ENCODE data around the gene ANTXRL.
"Not testable (repeated sequence)": the region's sequence is repeated elsewhere in the genome, so short reads cannot be mapped to it uniquely, and the experiment has no call there.

Gene ANTXRL

DNA sequence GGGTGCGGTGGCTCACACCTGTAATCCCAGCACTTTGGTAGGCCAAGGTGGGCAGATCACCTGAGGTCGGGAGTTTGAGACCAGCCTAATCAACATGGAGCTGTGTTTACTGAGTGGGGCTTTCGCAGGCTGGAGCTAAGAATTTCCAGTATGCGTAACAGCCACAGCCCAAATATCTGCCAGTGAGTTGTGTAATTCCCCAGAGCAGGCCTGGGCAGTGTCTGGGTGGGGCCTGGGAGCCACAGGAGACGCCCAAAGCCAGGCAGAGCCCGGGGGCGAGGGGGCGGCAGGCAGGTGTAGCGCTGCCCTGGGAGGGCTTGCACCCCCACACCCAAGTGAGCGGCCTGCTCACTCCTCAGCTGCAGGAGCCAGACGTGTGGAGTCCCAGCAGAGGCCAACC, 88.6 kb downstream of the ANTXRL start, which contains the start of gene ANXA8L1:
TSS of gene ANXA8L1 (plus strand) at position 371 of the 400 bp plus-strand sequence. CDS start 76 bp downstream, outside the sequence.
- not testable (repeated sequence) for DNase-seq

DNA sequence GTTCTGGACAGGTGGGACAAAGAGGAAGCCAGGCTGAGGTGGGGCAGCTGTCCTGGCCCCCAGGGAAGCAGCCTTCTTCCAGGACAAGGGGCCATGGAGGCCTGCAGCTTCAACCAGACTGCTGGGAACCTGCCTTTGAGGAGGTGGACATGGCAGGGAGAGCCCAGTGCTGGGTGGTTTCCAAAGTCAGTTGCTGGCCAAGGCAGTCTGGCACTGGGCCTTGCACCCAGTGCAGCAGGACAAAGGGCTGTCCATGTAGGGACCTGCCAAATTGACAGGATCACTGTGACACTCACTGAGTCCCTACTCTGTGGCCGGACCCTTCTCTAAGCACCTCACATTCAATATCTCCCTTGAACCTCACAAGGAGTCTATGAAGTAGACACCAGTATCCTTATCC, 90.2 kb downstream of the ANTXRL start:
- DNase-seq: not testable (repeated sequence)

DNA sequence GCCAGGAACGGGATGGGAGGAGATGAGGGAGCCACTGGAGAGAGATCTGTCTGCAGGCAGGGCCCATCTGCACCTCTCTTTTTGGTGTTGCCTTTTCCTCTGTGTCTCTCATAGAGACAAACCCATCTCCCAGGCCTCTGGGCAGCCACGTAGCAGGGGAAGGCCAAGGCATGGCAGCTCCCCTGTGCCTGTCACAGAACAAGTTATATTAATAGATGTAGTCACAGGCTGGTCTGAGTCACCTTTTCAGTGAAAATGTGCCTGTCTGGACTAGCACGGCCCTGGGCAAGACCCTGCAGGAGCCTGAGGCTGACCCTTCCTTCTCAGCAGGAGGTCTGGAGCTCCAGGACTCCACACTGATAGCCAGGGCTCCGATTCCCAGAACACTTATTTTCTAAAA, 90.9 kb downstream of the ANTXRL start:
- DNase-seq: not testable (repeated sequence)

DNA sequence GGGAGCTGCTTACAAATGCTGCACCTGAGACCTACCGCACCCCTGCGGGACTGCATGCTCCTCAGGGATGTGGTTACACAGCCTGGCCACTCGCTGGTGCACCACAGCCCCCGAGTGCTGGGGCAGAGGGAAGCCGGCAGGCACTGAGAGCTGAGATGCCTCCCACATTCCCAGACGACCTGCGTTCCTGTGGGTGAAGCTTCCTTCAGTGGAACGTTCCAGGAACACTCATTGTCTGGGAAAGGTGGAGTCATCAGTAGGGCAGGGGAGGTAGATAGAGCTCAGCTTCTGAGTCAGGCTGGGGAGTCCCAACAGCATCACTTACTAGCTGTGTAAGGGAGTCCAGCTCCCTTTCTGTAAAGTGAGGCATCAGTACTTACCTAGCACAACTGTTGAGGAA, 91.3 kb downstream of the ANTXRL start:
- not testable (repeated sequence) for DNase-seq

DNA sequence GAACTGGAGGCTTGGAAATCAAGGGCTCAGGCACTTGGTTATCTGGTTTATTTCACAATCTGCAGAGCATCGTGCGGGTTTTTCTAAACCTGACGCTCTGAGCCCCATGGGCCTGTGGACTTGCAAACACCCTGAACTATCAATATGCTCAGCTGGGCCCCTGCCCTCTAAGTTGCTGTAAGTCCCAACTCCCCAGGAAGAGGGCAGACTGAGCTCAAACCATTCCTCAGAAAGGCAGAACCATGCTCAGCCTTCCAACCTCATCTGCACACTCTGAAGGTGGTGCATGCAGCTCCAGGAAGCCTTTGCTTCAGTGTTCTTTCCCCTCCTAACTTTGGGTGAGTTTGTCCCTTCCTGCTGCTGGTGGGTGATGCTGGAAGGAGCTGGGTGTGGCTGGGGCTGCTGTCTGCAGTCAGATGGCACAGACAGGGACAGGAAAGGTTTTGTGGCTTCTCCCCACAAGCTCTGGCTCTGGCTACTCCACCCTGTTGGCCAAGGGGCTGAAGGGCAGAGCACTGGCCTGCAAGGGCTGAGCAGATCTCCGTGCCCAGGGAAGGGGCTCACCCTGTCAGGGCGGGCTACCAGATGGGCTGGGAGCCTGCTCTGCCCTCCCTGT, 92.5 kb downstream of the ANTXRL start:
- not testable (repeated sequence) for DNase-seq
